Medulla oblongata (tissue), 1 donor: Measurements from ENCODE around the gene CACNA2D4.

ENCODE experiments used
- DNase-seq: peaks from one replicate; pipeline ENCODE4 v3.0.0-alpha.2; 2015; ENCODE audit errors: extremely low spot score

The CACNA2D4 gene

DNA sequence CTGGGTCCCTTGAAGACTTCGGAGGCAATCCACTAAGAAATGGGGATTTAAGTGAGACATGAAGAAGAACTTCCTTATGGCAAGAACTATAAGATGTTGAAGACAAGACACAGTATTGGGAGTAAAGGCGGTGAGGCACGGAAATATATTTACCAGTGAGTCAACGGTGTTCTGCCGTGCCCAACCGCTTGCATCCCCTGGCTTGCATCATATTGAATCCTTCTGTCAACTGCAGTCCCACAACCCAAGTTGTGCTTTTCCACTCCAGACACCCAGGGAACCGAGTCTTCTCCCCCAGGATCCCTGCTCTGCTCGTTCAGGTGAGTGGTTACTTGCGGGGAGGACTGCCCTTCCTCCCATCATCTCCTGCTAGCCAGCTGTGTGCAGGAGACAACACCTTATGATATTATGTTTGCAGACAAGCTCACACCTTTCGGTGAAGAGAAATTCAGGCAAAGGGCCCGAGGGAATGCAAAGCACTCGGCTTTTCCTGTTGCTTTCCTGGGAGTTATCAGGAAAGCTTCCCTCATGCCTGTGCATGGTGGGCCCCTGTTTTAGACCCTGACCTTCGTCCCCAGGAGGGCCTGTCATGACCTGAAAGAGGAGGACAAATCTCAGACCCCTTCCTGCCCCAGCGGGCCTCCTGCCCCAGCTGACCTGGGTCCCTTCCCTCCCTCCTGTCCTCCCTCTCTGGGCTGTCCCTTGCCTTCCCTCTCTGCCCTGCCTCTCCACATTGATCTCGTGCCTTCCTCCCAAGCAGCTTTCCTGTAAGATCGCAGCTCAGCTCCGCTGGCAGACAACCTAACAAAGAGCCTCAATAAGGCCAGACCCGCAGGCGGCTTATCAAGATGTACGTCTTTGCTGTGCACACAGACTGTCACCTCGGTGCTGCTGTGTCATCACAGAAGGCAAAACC lies 102.4 kb downstream of the CACNA2D4 start:
- no peak for DNase-seq

DNA sequence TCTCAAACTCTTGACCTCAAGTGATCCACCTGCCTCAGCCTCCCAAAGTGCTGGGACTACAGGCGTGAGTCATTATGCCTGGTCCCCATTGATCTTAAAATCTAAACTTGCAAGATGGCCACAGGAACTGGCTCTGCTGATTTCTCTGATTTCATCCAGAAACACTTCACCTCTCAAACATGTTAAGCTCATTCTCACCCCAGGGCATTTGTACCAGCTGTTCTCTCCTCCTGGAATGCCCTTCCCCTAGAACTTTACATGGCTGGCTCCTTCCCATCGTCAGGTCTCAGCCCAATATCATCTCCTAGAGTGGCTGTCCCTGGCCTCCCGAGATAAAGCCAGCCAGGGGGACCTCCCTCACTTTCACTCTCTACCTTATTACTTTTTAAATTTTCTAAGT lies 103.3 kb downstream of the CACNA2D4 start:
- DNase-seq: no peak

DNA sequence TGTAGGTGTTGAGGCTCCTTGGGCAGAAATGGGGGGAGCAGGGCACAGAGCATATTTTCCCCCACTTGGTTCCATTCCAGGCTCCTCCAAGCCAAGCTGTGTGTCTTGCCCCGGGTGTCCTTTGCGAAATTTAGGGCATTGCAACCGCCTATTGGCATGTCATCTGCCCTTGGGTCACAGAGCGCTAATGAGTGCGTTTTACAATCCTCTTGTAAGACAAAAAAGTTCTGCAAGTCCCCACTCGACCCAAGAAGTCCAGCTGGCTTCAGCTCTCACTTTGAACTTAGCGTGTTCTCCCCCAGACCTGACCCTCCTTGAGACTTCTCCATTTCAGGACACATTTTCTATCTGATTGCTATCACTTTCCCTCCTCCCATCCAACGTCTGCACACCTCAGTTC lies 104.2 kb downstream of the CACNA2D4 start:
- DNase-seq: no peak

DNA sequence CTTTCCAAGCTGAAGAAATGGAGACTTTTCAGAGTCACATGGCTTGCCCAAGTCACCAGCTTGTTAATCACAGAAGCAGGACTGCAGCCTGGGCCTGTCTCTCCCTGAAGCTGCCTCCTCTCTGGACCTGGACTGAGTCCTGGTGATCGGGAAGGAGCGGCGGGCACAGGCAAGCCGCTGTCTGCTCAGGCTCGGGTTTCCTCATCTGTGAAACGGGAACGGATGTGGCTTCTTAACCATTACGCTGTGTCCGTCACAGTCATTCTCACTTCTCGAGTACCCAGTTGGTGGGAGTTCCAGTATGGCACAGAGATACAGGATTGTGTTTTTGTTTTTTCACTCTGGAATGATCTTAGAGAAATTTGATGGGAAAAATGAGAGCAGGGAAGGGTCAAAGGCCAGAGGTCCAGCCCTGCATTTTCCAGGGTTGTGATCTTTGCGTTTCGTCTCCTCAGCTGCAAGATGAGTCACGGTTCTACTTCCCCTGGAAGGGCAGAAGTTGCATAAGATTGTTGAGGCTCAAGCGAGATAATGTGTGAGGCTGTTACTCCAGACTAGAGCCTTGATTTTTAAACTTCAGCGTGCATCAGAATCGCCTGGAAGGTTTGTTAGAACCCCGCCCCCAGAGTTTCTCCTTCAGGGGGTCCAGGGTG lies 105.7 kb downstream of the CACNA2D4 start:
- peak; percentile 67 for DNase-seq

DNA sequence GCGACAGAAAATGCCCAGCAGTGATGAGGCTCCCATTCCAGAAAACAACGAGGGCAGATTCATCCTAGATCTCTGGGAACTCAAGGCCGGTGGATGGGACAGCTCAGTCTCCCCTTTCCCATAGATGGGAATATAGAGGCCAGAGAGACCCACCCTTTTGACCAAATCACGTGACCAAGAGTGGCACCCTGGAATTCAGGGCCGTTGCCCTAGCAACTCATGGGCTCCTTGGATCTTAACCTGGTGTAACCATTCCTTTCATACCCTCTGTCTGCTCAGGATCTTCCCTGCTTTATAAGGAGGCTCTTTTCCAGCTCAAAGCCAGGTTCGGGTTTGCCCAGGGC lies 106.5 kb downstream of the CACNA2D4 start:
- DNase-seq: no peak

DNA sequence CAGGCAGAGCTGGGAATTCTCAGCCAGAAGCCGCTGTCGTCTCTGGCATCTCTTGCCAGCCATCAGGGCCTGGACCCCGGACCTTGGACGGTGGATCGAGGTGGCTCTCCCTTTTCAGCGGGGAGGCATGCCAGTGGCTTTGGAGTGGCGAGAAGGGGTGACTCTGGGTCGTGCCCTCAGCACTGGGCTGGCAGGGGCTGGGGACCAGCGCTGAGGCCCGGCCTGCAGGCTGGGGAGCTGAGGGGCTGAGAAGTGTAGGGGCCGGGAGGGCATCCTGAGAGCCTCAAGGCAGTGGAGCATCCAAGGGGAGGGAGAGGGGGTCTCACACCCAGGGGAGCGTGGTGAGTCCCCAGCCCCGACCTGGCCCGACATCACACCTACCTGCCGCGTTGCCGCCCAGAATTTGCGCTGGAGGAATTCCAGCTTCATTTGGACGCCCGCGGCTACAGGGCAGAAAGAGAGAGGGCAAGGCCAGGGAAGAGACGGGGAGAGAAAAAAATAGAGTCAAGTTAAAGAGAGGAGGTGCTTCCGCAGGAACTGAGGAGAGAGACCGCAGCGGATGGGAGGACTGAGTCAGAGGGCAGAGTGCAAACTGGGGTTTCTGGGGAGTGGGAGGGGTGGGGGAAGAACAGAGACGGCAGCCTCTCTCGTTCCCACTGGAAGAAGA lies 107.0 kb downstream of the CACNA2D4 start:
- DNase-seq: no peak

DNA sequence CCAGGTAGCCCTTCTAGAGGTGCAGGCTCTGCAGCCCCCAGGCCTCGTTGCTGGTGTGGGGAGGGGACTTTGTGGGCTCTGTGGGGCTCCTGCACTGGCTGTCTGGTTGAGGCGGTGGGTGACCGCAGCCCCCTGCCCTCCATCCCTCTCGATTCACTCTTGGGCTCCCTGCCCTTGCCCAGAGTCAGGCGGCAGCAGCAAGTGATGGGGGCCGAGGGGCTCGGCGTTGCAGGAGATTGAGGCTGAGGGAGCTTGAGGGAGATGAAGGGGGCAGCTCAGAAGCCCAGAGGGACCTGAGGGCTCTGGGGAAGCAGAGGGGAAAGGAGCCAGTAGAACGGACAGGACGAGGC lies 107.5 kb downstream of the CACNA2D4 start:
- no peak for DNase-seq

DNA sequence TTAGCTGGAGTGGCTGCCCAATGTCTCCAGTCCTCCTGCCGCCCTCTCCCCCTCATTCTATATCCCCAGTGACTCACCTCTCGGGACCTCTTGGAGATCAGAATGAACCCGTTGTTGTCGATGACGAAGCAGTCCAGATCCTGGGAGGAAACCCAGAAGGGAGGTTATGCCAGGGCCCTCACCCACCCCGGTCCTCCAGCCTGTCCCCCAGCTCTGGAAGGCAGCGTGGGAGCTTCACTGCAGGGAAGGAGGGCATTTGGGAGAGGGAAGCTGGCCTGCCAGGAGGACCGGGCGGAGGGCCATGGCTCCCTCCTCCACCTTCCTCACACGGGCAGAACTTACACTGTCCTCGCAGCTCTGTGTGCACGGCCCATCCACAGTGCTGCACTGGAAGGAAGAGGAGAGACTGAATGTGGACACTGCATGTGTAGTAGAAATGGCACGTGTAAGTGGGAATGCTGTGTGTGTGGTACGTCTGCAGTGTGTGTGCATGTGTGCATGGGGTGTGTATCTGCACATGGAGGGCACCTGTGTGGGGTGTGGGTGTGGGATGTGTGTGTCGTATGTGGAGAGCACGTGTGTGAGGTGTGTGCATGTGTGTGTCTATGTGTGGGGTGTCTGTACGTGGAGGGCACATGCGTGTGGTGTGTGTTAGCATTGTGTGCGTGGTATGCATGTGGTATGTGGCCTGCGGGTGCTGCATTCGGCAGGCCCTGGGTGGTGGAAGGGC lies 108.1 kb downstream of the CACNA2D4 start:
- DNase-seq: no peak

DNA sequence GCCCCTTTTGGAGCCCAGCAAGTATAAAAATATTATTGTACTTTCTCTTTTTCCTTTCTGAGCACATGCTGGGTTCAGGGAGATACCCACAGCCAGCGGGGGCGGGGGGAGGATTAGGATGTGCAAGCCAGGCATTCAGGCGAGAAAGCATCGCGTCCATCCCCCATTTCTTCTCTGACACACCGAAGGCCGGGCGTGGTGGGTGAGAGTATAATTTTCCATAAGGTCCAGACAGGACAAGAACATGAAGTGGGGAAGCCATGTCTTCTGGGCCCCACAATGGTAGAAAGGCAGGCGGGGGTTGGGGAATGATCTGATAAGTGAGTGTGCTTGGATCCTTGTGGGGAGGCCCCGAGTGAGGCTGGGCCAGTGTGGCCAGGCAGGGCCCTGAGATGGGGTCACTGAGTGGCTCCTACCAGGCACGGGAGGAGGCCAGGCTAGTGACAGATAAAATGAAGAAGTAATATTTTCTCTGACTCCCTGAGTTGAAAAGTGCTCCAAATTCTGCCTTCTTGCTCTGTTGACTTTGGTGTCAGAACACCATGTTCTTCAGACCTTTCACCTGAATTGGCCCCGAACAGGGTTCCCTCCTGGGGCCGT lies 108.8 kb downstream of the CACNA2D4 start:
- DNase-seq: no peak

DNA sequence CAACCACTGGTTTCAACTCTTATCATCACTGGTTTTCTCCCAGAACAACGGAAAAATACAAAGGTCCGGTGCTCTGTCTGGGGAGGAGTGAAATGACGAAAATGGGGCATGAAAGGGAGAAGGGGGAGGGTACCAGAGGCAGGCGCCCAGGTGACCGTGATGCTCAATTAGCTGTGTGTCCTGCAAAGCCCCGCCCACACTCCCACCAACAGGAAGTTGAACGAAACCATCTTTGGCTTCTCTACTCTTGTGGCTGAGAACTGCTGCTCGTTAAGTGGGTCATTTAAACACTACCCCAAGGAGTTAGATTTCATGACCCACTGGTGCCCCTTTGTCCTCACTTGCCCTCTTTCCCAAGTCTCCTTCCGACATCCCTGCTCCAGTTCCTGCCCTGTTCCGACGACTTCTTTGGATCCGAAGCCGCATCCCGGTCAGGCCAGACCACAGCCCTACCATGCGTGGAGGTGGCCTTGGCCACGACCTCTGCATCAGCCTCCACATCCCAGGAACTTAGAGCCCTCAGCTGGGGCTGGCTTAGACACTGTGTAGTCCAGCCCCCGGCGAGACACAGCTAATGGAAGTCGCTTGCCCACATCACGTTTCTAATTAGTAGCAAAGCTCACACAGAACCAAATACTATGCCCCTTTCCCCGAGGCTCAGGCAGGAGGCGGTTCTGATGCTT lies 109.5 kb downstream of the CACNA2D4 start:
- no peak for DNase-seq

DNA sequence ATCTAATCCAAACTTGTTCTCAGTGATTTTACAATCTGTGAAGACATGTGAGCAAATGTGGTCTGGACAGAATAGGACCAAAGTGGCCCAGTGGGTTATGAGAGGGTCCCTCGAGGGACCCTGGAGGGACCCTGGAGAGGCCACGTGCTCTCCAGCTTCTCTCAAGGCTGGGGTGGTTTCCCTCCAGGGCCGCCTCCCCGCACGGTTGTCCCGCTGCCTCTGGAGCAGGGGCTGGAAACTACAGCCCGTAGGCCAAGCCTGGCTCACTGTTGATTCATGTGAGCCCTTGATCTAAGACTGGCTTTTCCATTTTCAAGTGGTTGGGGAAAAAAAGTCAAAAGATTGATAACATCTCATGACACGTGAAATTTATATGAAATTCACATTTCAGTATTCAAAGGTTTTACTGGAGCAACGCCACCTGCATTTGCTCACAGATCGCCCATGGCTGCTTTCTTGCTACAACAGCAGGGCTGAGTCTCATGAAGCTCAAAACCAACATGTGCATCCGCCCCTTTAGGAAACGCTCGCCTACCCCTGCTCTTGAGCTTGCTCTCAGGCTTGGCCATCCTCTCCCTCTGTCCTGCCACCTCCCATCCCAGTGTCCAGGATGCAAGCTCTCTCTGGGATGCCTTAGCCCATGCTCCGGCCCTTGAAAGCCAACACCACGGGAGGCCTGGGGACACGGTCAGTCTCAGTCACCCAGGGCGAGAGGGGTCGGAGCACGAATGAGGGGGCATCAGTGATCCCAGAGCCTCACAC lies 110.2 kb downstream of the CACNA2D4 start:
- no peak for DNase-seq

DNA sequence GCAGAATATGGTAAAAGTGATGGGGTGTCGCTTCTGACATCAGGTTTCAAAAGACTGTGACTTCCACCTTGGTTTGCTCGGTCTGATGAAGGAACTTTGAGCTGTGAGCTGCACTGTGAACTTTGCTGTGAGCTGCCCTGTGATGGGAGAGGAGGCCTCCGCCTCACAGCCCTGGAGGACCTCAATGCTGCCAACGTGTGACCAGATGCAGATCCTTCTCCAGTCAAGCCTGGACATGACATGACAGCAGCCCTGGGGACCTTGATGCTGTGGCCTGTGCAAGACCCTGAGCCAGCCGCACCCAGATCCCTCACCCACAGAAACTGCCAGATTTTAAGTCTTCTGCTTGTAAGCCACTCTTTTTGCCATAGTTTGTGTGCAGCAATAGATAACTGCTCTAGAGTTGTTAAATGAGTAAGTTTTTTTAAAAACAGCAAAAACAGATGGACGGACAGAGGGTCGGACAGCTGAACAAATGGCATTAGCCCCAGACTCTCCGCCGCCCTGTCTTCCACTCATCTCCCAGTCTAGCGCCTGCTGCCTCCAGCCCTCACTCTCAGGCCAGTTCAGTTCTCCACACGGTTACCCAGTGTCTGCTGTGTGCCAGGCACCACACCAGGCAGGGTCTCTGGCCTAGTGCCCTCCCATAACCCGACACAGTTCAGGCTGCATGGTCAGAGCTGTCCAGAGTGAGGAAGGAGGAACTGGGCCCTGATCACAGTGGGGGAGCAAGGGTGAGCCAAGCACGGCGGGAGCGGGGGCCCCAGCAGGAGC lies 111.2 kb downstream of the CACNA2D4 start:
- no peak for DNase-seq

DNA sequence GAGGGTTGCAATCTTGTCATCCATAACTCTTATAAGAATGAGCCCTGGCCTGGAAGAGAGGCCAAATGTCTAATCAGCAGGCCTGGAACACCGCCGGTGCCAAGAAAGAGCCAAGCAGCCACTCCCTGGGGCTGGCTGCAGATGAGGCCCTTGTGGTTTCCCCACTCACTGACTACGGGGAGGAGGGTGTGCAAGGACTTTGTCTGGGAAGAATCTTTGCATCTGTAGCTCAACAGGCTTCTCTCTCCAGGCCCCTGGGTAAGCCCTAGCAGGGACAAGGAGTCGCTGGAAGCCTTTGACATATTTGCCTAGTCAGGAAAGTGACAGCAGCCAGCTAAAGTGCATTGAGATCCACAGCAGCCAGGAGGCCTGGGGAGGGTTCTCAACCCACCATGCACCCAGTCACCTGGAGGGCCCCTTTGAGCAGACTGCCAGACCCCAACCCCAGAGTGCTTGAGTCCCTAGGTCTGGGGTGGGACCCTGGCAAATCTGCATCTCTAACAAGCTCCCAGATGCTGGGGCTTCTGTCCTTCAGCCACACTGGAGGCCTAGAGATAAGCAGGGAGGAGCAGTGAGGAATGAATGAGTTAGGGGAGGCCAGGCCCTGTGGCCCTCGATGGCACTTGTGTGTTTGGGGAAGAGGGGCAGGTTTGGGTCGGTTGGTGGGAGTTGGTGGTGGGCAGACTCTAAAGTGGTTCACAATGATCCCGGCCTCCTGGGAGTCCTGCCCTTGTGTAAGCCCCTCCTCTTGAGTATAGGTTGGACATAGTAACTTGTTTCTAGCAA lies 112.0 kb downstream of the CACNA2D4 start:
- DNase-seq: no peak

DNA sequence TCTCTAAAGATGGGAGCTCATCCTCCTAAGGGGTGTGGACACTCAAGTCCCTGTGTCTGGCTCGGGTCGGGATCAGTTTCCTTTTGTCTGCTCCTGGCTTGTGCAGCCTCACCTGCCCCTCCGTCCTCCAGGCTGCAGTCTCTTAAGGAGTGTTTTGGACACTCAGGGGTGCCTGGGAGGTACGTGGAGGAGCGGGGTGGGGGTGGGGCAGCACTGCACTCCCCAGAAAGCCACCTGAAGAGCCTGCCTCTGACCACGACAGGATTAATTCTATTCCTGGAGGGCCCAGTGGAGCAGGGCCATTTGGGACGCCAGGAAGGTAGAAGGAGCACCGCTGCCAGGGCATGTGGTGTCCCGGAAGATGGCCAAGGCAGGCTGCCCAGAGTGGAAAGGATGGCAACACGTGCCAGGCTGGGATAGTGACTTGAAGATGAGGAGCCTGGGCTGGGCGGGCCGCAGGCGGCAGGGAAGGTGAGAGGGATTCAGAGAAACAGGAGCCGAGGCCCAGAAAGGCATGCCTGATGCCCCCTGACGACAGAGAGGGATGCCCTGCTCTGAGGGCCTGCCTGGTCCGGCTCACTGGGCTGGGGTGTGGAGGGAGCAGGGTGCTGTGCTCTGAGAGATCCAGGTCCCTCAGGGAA lies 112.9 kb downstream of the CACNA2D4 start:
- no peak for DNase-seq

DNA sequence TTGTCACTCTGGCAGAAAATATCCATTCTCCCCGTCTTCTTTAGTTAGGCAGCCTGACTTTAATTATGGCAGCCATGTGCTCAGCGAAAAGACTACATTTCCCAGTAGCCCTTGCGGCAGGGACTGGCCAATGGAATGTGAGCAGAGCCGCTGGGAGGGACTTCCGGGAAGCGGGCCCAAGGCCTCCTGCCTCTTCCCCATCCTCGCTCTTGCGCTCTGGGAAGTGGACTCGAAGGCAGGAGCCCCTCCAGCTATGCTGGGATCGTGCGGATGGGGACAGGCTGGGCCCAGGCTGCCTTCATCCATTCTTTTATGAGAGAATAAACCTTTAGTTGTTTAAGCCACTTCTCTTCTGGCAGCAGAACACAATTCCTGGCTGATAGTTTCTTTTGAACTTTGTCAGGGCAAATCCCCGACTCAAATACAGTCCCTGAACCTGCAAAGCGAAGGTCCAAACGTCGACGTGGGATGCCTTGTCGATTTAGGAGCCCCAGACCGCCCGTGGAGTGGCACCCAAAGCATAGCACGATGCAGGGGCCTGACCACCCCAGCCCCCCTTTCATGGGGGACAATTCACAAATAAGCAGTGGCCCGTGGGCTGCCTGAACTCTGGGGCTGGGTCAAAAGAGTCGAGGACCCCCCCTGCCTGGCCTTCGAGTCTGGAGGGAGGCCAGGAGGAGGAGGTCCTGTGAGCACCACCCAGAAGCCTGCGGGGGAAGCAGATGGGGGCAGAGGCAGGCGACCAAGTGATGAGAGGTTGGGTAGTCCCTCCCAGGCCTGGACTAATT lies 113.7 kb downstream of the CACNA2D4 start:
- peak; percentile 94 for DNase-seq

DNA sequence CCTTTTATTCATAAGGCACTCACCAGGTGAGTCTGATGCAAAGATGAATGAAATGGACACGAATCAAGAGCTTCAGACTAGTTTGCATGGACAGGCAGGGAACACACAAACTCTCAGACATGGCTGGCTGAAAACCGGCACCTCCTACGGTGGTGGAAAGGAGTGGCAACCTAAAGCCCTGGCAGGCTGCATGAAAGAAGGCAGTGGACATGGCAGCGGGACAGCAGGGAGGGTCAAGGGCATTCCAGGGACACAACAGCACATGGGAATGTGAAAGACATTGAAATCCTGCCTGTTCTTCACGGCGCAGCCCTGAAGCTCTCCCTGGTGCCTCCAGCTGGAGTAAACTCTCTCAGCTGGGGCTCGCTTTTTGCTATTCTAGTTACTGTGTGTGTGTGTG lies 114.7 kb downstream of the CACNA2D4 start:
- no peak for DNase-seq

DNA sequence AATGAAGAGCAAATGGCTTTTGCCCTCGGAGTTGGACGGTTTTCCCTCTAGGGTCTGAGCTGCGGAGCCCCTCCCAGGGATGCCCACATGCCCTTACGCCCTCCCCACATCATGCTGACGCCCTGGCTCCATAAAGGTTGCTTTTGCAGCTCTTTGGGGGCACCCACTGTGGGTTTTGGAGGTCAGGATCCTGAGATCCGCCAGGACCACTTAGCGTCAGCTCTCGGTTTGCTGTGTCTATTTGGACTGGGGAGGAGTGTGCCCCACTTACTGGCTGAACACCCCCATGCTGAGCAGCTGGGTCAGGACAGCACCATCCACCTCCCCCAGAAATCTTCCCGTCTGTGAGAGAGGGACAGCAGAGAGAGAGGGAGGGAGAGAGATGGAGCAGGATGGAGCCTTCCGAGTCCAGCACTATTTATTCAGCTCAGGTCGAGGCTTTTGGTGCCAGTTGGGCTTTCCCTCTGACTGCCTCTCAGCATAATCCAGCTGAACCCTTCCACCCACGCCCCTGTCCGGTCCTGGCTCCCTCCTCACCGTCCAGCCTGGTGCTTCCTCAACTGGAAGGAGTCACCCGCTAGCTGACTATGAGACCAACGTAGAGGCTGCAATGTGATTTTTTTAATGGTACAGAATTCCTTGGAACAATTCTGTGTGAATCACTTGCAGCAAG lies 117.0 kb downstream of the CACNA2D4 start:
- DNase-seq: no peak
